HG03025 (cell line): Measurements from ENCODE around the gene DCN.

Experiments used
- ATAC-seq: cut with Tn5 transposase; IDR thresholded peaks from one replicate; pipeline ENCODE4 v1.9.1; 2021; ENCODE audit warnings: mild to moderate bottlenecking, moderate library complexity; ENCODE audit not compliant: unreplicated experiment, low FRiP score

Gene DCN

DNA sequence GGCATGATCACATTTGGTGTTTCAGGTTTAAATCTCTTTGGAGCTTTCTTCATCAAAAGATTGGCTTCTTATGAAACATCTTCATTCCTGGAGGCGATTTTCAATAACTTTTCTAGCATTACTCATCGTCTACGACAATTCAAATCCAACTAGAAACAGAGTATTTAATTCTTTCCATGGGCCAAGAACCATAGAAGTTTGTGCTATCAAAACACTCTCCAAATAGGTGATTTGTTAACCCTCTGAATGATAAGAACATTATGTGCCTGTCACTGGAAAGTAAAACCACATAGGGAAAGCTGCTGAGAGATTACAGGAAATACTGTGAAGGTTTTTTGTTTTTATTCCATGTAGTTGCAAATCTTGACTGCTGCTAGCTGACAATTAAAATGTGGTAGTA lies 6.9 kb upstream of the DCN start:
- ATAC-seq = no peak

DNA sequence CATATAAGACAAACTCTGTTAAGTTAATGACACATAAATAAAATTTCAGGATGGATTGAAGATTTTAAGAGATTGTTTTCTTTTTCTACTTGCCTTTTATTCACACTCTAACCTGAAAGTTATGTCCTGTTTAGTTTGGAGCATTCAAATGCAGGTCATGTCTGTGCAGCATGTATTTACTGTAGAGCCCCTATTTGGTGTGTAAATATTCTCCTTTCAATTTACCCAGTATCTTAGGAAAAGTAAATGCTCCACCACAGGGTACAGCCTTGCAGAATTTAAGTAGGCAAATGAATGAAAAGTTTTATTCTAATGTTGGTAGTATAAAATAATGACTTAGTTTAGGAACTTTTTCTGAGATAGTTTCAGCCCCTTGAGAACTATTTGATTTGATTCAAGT lies 6.2 kb upstream of the DCN start:
- ATAC-seq = no peak

DNA sequence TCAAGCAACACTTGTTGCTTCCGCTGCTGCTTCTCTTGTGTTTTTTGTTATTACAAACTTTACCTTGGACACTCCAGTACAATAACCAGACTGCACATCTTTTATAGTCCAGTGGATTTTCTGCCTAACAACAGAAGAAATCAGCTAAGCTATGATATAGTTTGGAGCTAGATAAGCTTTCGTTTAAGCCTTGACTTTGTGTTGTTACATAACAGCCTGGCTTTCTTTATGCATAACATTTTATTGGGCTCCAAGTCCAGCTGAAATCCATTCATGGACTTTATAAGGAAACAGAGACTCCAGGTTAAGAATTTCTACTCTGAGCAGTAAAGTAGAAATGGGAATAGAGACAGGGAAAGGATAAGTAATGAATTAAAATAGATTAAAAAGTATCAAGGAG lies 3.5 kb upstream of the DCN start:
- ATAC-seq = no peak

DNA sequence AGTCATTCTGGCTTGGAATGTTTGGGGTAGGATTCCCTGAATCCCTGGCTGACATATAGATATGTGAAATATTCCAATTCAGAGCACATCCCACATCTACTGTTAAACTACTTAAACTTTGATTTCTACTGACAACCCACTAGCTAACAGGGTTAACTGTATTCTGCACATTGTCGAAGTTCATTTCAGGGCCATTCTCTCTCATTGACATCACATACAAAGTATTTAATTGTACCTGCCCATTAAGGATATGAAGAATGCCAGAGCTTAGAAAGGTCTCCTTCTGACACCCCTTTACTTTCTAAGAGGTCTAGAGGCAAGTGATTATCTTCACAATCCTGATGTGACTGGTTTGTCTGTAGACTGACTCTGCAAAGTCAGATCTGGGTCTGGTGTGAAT lies 2.8 kb upstream of the DCN start:
- no peak for ATAC-seq

DNA sequence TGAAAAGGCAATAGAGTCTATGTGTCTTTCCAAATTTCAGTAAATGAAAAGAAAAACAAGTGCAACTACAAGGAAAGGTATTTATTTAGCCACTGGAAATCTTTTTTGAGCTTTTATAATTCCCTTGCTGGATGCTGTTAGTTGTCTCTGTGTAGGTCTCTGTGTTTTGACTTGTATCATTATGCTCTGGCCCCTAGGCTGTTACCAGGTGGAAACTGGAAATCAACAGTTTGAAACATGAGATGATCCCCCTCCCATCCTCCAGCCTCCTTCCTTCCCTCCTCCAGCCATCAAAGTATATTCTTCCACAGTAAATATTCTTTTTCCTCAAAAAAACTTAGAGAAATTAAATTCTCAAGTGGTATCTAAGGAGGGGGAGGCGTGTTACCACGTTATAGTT lies 934 bp upstream of the DCN start:
- ATAC-seq = no peak

DNA sequence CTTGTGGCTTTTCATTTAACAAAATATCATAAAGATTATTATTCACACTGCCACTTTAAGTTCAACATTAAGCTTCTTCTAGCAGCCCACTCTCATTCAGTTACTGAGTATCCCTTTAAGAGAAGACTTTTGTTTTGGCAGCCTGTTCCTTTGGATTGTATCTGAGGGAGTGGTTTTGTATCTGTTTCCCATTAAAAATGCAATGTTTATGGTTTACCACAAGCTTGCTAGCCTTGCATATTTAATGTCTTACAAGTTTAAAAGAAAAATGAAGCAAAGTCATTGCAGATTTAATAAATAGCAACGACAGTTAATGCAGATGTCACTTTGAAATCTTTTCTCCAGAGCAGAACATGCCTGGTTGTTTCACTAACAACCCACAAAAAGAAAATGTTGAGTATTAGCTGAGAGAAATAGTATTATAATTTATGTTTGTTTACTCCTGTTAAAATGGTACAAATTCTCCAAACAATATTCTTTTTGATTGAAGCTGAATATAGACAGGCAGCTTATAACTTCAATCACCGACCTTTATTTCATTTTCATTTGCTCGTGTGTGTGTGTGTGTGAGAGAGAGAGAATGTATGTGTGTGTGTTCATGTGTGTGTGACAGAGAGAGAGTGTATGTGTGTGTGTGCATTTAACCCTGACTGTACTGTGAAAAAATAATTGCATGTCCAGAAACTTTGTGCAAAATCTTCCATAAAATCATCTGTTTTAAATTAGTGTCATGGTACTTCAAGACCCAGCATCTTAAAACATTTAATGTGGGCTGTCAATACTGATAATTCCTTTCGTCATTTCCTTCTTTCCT lies 1.8 kb downstream of the DCN start:
- no peak for ATAC-seq

DNA sequence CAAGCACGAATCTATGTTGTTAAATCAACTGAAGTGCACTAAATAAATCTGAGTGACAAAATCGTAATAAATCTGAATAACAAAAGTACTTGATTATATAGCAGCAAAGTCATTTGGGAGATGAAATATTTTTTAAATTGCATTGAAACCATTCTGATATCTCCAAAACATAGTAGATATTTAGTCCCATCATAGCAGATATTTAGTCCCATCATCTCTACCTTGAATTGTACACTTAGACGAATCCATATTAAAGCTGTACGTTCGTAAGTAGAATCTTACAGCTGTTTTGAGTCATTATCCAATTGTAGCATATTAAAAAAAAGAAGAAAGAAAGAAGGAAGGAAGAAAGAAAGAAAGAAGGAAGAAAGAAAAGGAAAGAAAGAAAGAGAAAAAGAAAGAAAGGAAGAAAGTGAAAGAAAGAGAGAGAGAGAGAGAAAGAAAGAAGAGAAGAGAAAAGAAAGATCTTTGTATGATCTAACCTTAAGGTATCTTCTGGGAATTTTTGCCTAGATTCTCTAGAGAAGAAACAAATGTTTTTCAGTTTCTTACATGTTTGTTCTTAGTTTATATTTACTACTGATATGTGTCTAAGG lies 2.6 kb downstream of the DCN start:
- no peak for ATAC-seq

DNA sequence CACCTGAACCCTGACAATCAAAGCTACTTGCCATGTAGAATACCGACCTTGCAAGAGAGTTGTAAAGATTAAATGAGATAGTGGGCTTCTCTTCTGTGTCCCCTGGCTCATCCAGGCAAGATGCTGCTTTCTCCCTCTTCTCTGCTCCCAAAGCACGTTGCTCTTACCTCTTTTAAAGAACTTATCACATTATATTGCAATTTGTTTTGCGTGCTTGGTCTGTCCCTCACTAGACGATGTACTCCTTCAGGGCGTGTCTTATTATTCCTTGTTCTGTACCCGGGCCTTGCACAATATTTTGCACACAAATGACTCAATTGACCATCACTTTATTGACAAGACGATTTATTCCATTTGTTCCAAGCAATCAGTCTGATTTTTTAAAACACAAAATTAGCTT lies 3.3 kb downstream of the DCN start:
- ATAC-seq = no peak

DNA sequence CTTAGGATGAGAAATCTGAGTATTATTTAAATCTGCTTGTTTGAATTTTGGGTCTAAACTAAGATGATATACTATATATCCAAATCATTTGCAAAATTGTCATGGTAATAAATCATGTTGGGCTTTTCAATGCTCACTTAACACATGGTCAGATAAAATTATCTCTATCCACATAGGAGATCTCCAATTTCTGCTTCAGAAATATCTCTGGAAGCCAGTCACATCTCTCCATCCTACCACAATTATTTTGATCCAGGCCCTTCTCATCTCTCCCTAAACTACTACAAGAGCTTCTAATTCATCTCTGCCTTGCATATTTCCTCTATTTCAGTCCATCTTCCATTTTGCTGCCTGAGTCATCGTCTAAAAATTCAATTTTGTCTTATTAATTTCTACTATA lies 3.8 kb downstream of the DCN start:
- no peak for ATAC-seq

DNA sequence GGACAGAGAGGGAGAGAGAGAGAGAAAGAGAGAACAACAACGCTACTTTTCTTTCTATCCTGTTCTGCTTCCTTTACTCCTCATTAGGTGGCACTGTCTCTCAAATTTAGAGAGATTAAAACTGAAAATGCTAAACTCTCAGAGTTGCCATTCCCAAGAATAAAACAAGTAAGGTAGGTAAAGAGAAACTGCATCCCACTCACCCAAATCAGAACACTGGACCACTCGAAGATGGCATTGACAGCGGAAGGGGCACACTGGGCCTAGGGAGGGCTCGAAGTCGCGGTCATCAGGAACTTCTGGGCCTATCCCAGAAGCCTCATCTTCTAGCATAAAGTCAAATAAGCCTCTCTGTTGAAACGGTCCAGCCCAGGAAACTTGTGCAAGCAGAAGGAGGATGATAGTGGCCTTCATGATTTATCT lies 4.5 kb downstream of the DCN start:
- ATAC-seq = no peak

DNA sequence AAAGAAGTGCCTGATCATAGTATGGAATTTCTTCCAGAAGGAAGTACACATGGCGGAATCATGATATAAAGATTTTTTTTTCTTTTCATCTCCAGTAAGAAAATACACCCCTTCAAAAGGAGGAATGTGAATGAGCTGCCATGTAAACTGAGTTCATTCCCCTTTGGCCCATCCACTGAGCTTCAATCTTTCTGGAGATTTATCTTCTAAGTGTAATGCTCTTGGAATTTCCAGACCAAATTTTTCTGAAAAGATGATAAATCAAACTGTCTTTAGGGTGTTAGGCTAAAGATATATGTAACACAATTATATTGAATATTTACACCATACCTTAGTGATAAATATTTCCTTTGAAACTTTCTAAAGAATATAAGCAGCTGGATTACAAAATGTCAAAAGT lies 5.2 kb downstream of the DCN start:
- ATAC-seq = no peak

DNA sequence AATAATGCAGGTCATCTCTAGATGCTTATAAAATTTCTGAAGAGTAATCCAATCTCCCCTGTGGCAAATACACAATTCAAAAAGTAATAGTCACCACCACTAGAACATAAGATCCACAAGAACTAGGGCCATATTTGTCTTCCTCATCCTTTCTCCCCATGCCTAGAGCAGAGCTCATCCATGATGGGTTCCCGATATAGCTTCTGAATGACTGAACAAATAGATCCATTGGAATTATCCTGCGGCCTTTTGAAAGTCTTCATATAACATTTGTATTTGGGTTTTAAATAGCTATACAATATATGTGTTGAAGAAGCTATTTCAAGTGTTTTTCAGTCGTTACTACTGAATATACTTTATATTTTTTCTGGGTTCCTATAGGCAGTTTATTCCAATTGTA lies 5.7 kb downstream of the DCN start:
- ATAC-seq = no peak

DNA sequence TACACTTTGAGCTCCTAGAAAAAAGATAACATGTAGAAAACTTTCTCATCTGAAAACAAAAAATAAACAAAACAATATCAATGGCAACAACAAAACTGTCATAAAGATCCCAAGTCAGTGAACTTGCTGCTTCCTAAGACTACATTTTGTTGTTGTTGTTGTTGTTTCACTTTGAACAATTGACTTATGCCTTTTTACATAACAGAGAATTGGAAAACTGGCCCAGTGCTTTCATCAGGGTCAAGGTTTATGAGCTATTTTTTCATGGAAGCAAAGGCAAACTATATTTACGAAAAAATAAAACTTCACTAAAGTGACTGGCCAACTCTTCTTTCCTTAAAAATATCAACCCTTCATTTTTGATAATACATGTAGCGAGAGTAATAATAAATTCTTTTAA lies 6.3 kb downstream of the DCN start:
- ATAC-seq = no peak

DNA sequence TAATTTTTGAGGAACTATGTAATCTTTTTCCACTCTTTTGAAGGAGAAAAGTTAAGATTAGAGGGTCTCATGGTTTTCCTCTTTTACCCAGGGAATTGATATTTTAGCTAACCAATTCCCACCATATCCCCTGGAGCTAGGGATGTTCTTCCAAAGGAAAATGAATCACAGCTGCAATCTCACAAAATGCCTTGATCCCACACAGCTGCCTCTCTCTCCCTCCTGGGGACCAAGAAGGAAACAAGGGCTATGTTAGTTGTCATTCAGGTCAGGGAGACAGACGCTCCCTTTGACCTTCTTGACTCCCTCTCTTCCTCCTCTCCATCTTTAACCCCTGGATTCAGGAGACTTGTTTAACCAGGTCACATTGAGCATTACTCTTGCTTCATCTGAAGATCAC lies 9.5 kb downstream of the DCN start:
- no peak for ATAC-seq

DNA sequence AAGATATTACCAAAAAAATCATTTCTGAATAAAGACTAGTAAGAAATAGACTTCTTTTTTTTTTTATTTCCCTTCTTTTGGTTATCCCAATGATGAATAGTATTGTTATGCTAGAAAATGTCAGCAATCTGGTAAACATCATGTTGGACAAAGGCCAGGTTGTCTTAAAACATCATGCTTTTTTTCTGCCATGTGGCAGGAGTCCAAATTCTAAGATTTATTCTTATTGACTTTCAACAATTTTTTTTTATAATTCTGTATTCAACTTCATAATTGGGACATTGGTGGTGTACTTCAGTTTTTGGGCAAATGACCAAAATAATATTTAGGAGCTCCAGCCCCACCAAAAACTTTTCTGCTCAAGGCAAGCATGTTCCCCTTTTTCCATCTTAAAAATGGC lies 10.5 kb downstream of the DCN start:
- no peak for ATAC-seq

DNA sequence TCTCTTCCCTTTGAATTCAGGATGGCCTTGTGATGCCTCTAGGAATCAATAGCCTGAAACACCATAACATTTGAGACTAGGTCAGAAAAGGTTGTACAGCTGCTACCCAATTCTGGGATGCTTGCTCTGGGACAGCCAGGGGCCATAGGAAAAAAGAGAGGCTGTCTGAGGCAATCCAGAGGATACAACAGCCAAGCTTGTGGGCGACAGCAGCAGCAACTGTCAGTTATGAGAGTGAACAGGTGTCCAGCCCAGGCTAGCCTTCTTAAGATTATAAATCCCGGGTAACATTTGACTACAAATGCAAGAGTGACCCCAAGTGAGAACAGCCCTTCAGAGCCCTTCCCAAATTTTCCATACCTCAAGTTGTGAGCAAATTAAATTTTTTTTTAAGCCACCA lies 11.1 kb downstream of the DCN start:
- ATAC-seq = no peak

DNA sequence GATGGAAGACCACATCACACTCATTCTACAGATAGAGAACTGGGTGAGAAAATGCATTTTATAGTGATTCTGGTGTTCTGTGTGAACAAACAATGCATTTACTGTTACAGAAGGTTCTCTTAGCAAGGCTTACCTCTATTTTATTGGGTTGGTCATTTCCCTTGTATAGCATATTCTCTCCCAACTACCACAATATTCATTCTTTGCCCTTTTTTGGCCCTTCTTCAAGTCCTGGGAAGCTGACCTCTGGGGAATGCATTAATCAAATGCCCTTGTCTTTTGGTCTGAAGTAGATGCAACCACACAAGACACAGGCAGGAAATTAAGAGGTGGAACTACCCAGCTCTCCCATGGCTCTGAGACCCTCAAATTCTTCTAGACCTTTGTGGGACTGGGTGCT lies 19.5 kb downstream of the DCN start:
- no peak for ATAC-seq

DNA sequence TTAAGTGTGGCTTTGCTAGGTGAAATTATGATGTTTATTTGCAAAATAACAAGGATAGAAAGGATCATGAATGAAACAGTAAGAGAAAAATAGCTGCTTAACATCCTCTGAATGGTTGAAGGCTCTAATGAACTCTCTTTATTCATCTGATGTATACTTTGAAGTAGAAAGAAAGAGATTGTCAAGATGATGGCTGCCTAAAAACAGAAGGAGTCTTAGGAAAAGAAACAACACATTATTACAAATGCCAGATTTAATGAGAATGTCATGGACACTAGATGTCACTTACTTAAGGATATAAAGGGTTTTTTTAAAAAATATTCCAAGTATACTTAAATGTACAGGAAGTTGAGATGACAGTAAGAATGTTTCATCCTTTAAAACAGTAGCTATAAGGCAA lies 21.6 kb downstream of the DCN start:
- ATAC-seq = no peak

DNA sequence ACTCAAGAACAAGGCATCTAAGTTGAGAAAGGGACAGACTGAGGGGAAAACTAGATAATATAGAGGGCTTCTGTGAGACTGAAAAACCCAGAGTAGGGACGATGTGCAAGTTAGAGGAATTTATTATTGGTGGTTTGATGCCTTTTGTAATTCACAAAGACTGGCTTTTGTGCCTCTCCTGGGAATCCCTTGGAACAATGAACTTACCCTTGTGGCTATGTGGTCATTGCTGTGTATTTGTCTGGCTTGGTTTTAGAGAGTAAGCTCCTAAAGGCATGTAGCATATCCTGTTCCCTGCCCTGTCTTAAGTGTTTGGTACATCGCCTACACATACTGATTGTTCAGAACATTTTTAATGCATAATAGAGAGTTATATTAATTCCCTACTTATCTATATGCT lies 26.6 kb downstream of the DCN start:
- ATAC-seq = no peak

DNA sequence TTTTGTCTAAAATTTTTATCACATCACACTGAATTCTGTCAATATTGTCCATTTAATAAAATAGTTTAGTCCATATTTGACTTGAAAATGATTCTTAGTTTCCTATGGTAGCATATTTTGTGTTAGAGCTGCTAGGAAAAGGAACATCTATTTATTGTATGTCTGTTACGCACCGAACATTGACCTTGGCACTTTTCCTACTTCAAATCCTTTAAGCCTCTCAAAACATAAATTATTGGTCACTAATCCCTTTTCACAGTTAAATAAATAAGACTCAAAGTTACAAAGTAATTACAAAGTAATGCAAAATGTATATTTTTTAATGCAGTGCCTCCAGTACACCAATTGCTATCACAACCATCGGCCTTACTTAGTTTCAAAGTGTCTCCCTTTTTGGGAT lies 28.5 kb downstream of the DCN start:
- no peak for ATAC-seq

DNA sequence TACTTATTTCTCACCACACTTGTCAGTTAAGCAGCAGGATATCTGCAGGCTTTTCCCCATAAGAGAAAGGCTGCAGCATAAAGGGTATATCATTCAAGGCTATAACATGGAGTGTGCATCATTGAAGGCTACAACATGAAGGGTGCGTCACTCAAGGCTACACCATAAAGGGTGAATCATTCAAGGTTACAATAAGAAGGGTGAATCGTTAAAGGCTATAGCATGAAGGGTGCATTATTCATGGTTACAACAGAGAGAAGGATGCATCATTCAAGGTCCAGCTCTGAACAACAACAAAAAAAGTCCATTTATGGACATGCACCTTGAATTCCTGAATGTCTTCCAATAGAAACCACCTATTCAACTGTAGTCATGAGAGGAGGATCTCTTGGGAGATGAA lies 38.6 kb downstream of the DCN start:
- ATAC-seq = no peak

DNA sequence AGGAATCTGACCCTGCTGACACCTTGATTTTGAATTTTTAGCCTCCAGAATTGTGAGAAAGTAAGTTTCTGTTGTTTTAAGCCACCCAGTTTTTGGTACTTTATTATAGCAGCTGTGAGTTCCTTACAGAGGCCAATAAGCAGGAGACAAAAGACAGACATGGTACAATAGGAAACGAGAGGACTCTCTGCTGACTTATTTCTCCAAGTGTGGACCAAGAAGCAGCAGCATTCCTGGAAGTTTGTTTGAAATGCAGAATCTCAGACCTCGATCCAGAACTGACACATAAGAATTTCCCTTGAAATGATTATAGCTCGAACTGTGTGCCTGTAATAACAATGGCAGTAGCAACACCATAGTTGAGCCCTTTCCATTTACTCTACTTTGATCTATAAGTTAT lies 39.4 kb downstream of the DCN start:
- ATAC-seq = no peak

DNA sequence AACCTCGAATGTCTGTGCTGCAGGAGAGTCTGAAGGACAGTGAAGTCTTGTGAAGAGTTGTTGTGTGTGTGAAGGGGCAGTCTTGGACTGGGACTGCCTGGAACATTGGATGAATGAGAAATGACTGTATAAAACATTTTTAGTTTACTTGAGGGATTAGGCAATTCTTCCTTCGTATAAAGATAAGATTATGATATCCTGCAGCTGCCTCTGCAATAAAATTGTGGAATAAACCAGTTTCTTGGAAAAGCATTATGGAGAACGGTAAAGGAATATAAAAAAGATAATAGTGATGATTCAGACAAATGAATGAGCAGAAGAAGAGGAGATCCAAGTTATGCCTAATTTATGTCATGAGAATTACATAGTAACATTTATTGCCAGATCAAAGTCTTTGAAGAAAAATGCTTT lies 40.4 kb downstream of the DCN start:
- no peak for ATAC-seq
